HG03095 (cell line): ENCODE results near the gene RTKN.
A peak's percentile ranks its signal among the peaks of the same experiment; 100 is the strongest.
"Not testable (repeated sequence)": the region's sequence is repeated elsewhere in the genome, so short reads cannot be mapped to it uniquely, and the experiment has no call there.

Experiments
- ATAC-seq: cut with Tn5 transposase; IDR thresholded peaks from one replicate; pipeline ENCODE4 v1.9.1; 2021; ENCODE audit warnings: moderate library complexity; ENCODE audit not compliant: unreplicated experiment

RTKN gene

GRCh38 chr2:74420443-74421103, 21.2 kb downstream of the RTKN start:
- not testable (repeated sequence) for ATAC-seq

GRCh38 chr2:74420006-74420405, 21.7 kb downstream of the RTKN start:
- ATAC-seq = no peak

GRCh38 chr2:74419345-74419744, 22.4 kb downstream of the RTKN start:
- ATAC-seq = no peak

GRCh38 chr2:74418312-74418711, 23.4 kb downstream of the RTKN start:
- ATAC-seq = no peak

- ATAC-seq = no peak
These were observed 24.0 kb downstream of the RTKN start for GRCh38 chr2:74417763-74418162.

- no peak for ATAC-seq
These were observed 24.5 kb downstream of the RTKN start for GRCh38 chr2:74417197-74417596.

- ATAC-seq = no peak
These were observed 25.0 kb downstream of the RTKN start for GRCh38 chr2:74416778-74417177.

GRCh38 chr2:74415762-74416395, 25.9 kb downstream of the RTKN start:
- no peak for ATAC-seq

- no peak for ATAC-seq
These were observed 26.6 kb downstream of the RTKN start for GRCh38 chr2:74414881-74415761.

- no peak for ATAC-seq
These were observed 27.3 kb downstream of the RTKN start for GRCh38 chr2:74414441-74414840.

GRCh38 chr2:74413001-74413698, 28.6 kb downstream of the RTKN start:
- ATAC-seq = no peak

- no peak for ATAC-seq
These were observed 34.1 kb downstream of the RTKN start for GRCh38 chr2:74407682-74408081.

GRCh38 chr2:74406035-74406434, 35.7 kb downstream of the RTKN start:
- ATAC-seq = no peak

- no peak for ATAC-seq
These were observed 39.8 kb downstream of the RTKN start for GRCh38 chr2:74401891-74402290.

- no peak for ATAC-seq
These were observed 42.0 kb downstream of the RTKN start for GRCh38 chr2:74399785-74400184.

- ATAC-seq = no peak
These were observed 45.6 kb downstream of the RTKN start for GRCh38 chr2:74396149-74396548.

GRCh38 chr2:74393525-74393924, 48.2 kb downstream of the RTKN start:
- no peak for ATAC-seq

- ATAC-seq = no peak
These were observed 49.3 kb downstream of the RTKN start for GRCh38 chr2:74392449-74392743.

GRCh38 chr2:74391580-74392448, 49.9 kb downstream of the RTKN start:
- ATAC-seq = peak; percentile 56

GRCh38 chr2:74391209-74391579, 50.5 kb downstream of the RTKN start:
- peak; percentile 25 for ATAC-seq

GRCh38 chr2:74390606-74391005, 51.1 kb downstream of the RTKN start:
- ATAC-seq = no peak
